CD4-positive, alpha-beta T cell treated with Interleukin-4 for 4 hours (primary cell): ENCODE results near the gene C2orf78.

Experiments
- DNase-seq: peaks from one replicate; pipeline ENCODE4 v3.0.0-alpha.2; 2020

Gene C2orf78

GRCh38 chr2:73841912-73842738 is 58.1 kb downstream of the C2orf78 start:
- no peak for DNase-seq

- DNase-seq, result no peak
Observed at GRCh38 chr2:73842739-73843019, 58.7 kb downstream of the C2orf78 start.

- DNase-seq, result no peak
Observed at GRCh38 chr2:73844087-73844486, 60.1 kb downstream of the C2orf78 start.

GRCh38 chr2:73850009-73850408 is 66.0 kb downstream of the C2orf78 start:
- DNase-seq, result no peak

GRCh38 chr2:73851274-73851673 is 67.3 kb downstream of the C2orf78 start:
- DNase-seq, result no peak

- no peak for DNase-seq
Observed at GRCh38 chr2:73852020-73852419, 68.0 kb downstream of the C2orf78 start.

- DNase-seq, result no peak
Observed at GRCh38 chr2:73855526-73855925, 71.5 kb downstream of the C2orf78 start.

- no peak for DNase-seq
Observed at GRCh38 chr2:73856214-73856613, 72.2 kb downstream of the C2orf78 start.

GRCh38 chr2:73859721-73860586 is 76.0 kb downstream of the C2orf78 start:
- DNase-seq, result peak; percentile 20

GRCh38 chr2:73862987-73863386 is 79.0 kb downstream of the C2orf78 start:
- DNase-seq, result no peak
